PFSK-1 (cell line): Measurements from ENCODE around the gene ZNF318.

Experiments
- FOXP2 ChIP-seq: optimal IDR thresholded peaks from 2 replicates; pipeline ENCODE3; 2011; ENCODE audit warnings: borderline replicate concordance, control low read depth, inconsistent platforms; ENCODE audit not compliant: insufficient read depth; ENCODE audit errors: extremely low read length, extremely low read depth
- POLR2AphosphoS5 ChIP-seq: IDR thresholded peaks from 2 replicates; pipeline ENCODE4 v1.6.1; 2012; ENCODE audit warnings: low read depth, mild to moderate bottlenecking, control low read depth, low read length, moderate library complexity
- SIN3A ChIP-seq: IDR thresholded peaks from 2 replicates; pipeline ENCODE4 v1.6.1; 2012; ENCODE audit warnings: mild to moderate bottlenecking, low read length, moderate library complexity, borderline replicate concordance; ENCODE audit not compliant: insufficient read depth
- TAF1 ChIP-seq: IDR thresholded peaks from 2 replicates; pipeline ENCODE4 v1.6.1; 2012; ENCODE audit warnings: low read length, control low read depth, borderline replicate concordance; ENCODE audit not compliant: insufficient read depth
- TF ChIP-seq, protein P1 (sequence below), 2 experiments: IDR thresholded peaks; 2 replicates each; pipeline versions ENCODE4 v1.6.1 to v1.8.0; 2011 to 2012; ENCODE audit warnings: low read depth in 2 of 2, low read length in 2 of 2, control low read depth in 1 of 2, inconsistent platforms in 1 of 2, mild to moderate bottlenecking in 1 of 2, moderate library complexity in 1 of 2; ENCODE audit not compliant: insufficient read depth in 1 of 2

Gene ZNF318

DNA sequence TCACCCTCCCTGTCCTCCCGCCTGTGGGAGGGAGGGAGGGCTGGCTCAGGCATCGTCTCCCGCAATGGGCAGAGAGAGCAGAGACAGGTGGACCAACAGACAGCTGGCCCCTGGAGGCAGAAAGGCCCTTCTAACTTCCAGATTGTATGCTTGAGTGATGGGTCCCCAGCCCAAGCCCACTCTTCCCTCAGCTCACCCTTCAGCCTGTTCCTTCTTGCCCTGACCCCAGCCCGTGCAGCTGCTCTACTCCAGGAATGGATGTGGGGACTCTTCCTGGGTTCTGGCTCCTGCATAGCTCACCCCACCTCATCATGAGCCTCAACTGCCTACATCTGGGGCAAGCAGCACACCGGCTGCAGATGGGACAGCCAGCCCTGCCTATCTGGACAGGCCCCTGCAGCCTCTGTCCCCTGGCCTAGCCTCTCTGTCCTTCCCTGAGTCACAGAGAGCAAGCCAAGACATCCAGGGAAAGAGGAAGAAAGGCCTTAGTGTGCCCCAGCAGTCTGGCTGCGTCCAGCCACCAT, 82.9 kb downstream of the ZNF318 start:
- TF ChIP-seq SIN3A (no peak), FOXP2 (no peak), POLR2AphosphoS5 (no peak), TAF1 (no peak)
- TF ChIP-seq, protein P1, sequence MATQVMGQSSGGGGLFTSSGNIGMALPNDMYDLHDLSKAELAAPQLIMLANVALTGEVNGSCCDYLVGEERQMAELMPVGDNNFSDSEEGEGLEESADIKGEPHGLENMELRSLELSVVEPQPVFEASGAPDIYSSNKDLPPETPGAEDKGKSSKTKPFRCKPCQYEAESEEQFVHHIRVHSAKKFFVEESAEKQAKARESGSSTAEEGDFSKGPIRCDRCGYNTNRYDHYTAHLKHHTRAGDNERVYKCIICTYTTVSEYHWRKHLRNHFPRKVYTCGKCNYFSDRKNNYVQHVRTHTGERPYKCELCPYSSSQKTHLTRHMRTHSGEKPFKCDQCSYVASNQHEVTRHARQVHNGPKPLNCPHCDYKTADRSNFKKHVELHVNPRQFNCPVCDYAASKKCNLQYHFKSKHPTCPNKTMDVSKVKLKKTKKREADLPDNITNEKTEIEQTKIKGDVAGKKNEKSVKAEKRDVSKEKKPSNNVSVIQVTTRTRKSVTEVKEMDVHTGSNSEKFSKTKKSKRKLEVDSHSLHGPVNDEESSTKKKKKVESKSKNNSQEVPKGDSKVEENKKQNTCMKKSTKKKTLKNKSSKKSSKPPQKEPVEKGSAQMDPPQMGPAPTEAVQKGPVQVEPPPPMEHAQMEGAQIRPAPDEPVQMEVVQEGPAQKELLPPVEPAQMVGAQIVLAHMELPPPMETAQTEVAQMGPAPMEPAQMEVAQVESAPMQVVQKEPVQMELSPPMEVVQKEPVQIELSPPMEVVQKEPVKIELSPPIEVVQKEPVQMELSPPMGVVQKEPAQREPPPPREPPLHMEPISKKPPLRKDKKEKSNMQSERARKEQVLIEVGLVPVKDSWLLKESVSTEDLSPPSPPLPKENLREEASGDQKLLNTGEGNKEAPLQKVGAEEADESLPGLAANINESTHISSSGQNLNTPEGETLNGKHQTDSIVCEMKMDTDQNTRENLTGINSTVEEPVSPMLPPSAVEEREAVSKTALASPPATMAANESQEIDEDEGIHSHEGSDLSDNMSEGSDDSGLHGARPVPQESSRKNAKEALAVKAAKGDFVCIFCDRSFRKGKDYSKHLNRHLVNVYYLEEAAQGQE (IDR thresholded peaks at IDR 0.05; ENCODE audit: insufficient read depth in 1 of 2, low read depth in 2 of 2, low read length in 2 of 2): no peak
